GM23248 (cell line): ENCODE data around the gene SPRR1B. TPM values are rescaled to one million over a fixed set of nuclear protein-coding genes. Genes with fewer than 3 reads are reported as not detected.
"Not testable (repeated sequence)": the region's sequence is repeated elsewhere in the genome, so short reads cannot be mapped to it uniquely, and the experiment has no call there.

Source experiments
- DNase-seq: peaks from one replicate; pipeline ENCODE4 v3.0.0-alpha.2; 2015
- H2AFZ ChIP-seq: fragments of 200-600 bp; sonication (generic); 2 replicates; pipeline ENCODE4 v1.6.1; 2016; ENCODE audit warnings: antibody characterized with exemption
- H3F3A ChIP-seq: fragments of 200-600 bp; sonication (generic); 2 replicates; pipeline ENCODE4 v1.6.1; 2016; ENCODE audit warnings: mild to moderate bottlenecking, antibody characterized with exemption, mixed run types; ENCODE audit not compliant: insufficient read depth
- H3K27ac ChIP-seq: fragments of 200-600 bp; sonication (generic); 2 replicates; pipeline ENCODE4 v1.5.1; 2016; ENCODE audit warnings: mild to moderate bottlenecking
- H3K27me3 ChIP-seq: fragments of 200-600 bp; sonication (generic); replicated peaks from 2 replicates; pipeline ENCODE4 v1.6.1; 2016; ENCODE audit warnings: mild to moderate bottlenecking; ENCODE audit not compliant: insufficient read depth
- H3K36me3 ChIP-seq: fragments of 200-600 bp; sonication (generic); 2 replicates; pipeline ENCODE4 v1.6.1; 2016; ENCODE audit warnings: low read depth, mild to moderate bottlenecking
- H3K4me1 ChIP-seq: fragments of 200-600 bp; sonication (generic); 2 replicates; pipeline ENCODE4 v1.6.1; 2016; ENCODE audit warnings: mild to moderate bottlenecking; ENCODE audit not compliant: insufficient read depth
- H3K4me2 ChIP-seq: fragments of 200-600 bp; sonication (generic); one replicate; pipeline ENCODE4 v1.6.1; 2016; ENCODE audit warnings: mild to moderate bottlenecking; ENCODE audit not compliant: unreplicated experiment
- H3K4me3 ChIP-seq: fragments of 200-600 bp; sonication (generic); 2 replicates; pipeline ENCODE4 v1.5.1; 2016; ENCODE audit warnings: mild to moderate bottlenecking
- H3K79me2 ChIP-seq: fragments of 200-600 bp; sonication (generic); 2 replicates; pipeline ENCODE4 v1.6.1; 2016; ENCODE audit warnings: mild to moderate bottlenecking; ENCODE audit not compliant: insufficient read depth
- H3K9ac ChIP-seq: fragments of 200-600 bp; sonication (generic); 2 replicates; pipeline ENCODE4 v1.6.1; 2016; ENCODE audit warnings: mild to moderate bottlenecking
- H3K9me2 ChIP-seq: fragments of 200-600 bp; sonication (generic); 2 replicates; pipeline ENCODE4 v1.6.1; 2016; ENCODE audit warnings: mixed run types, mild to moderate bottlenecking, moderate library complexity; ENCODE audit not compliant: insufficient read depth
- H3K9me3 ChIP-seq: fragments of 200-600 bp; sonication (generic); one replicate; pipeline ENCODE4 v1.6.1; 2017; ENCODE audit warnings: low read depth
- H4K20me1 ChIP-seq: fragments of 200-600 bp; sonication (generic); 2 replicates; pipeline ENCODE4 v1.6.0; 2016; ENCODE audit not compliant: insufficient read depth
- EZH2 ChIP-seq: fragments of 200-600 bp; sonication (generic); IDR thresholded peaks from 2 replicates; pipeline ENCODE4 v1.6.1; 2018; ENCODE audit warnings: antibody characterized with exemption, mild to moderate bottlenecking; ENCODE audit not compliant: insufficient read depth, poor library complexity, severe bottlenecking
- EZH2phosphoT487 ChIP-seq: fragments of 200-600 bp; sonication (generic); IDR thresholded peaks from 2 replicates; pipeline ENCODE4 v1.6.1; 2018; ENCODE audit warnings: antibody characterized with exemption, moderate library complexity, mild to moderate bottlenecking, low read depth; ENCODE audit not compliant: insufficient read depth
- WGBS, 2 experiments: methylation state at CpG; one replicate each; pipeline ENCODE4 v1.1.6; 2015 to 2017; ENCODE audit warnings: low lambda C conversion rate in 2 of 2, low coverage in 1 of 2; ENCODE audit errors: missing lambda C conversion rate in 2 of 2; 5-methylcytosine and 5-hydroxymethylcytosine counted together
- in situ Hi-C: fragments of 300-500 bp; cut with MboI; formaldehyde crosslinking; loops from 2 replicates; pipeline ENCODE4 v1.15.0; 2020
- polyA plus RNA-seq: library from polyadenylated mRNA; unstranded; fragments of >200 nt; fragmentation: Nextera tagmentation; extraction: Ambion mirVana; gene quantifications from 2 replicates; pipeline ENCODE4 v1.2.1, GENCODE V29; 2016
- total RNA-seq: library from RNA; depleted of rRNA; stranded (reverse); fragments of >200 nt; shearing (Covaris generic); gene quantifications from 2 replicates; pipeline ENCODE4 v1.2.3, GENCODE V29; 2014

SPRR1B gene
- total and polyA plus RNA-seq, 2 experiments from 2014 or later = not detected

- H3K36me3 ChIP-seq = no peaks in the 10 kb centered on the region
- WGBS, 2 experiments = 37 to 46% methylated on average over 4 of the region's 4 CpGs
Measured at GRCh38 chr1:152998476-152998875, 32.5 kb upstream of the SPRR1B start.

GRCh38 chr1:152999818-153000217, 31.2 kb upstream of the SPRR1B start:
- H3K4me2 ChIP-seq = no peak overlapping the region
- no peak for DNase-seq

More at GRCh38 chr1:152998476-152998875, 32.5 kb upstream of the SPRR1B start:
- DNase-seq = no peak
- H3F3A ChIP-seq = no peaks in the 10 kb centered on the region
- no peak overlapping the region for H3K4me2 ChIP-seq
- no peaks in the 10 kb centered on the region for H4K20me1 ChIP-seq
- no peak overlapping the region for H3K9ac ChIP-seq
- H3K4me3 ChIP-seq = no peak overlapping the region
- H3K27ac ChIP-seq = no peak overlapping the region
- H3K9me3 ChIP-seq = no peaks in the 10 kb centered on the region
- H3K9me2 ChIP-seq = no peaks in the 10 kb centered on the region
- peaks cover 2% of the 10 kb centered on the region for H3K27me3 ChIP-seq
- in situ Hi-C loops = no loop called here
- TF ChIP-seq EZH2phosphoT487 = no peak
- TF ChIP-seq EZH2 = no peak
- H3K79me2 ChIP-seq = no peaks in the 10 kb centered on the region
- no peaks in the 10 kb centered on the region for H3K4me1 ChIP-seq
- no peak overlapping the region for H2AFZ ChIP-seq

GRCh38 chr1:153000294-153000693, 30.7 kb upstream of the SPRR1B start:
- 50 to 61% methylated on average over 1 of the region's 1 CpG for WGBS, 2 experiments
- no peaks in the 10 kb centered on the region for H3K9me3 ChIP-seq
- no peaks in the 10 kb centered on the region for H3K4me1 ChIP-seq
- peaks cover 2% of the 10 kb centered on the region for H3K27me3 ChIP-seq
- H3K27ac ChIP-seq = no peak overlapping the region
- no peak for DNase-seq
- no peak overlapping the region for H3K4me3 ChIP-seq
- no peak overlapping the region for H3K4me2 ChIP-seq
- no peaks in the 10 kb centered on the region for H3K36me3 ChIP-seq
- H2AFZ ChIP-seq = no peak overlapping the region
- no peaks in the 10 kb centered on the region for H3F3A ChIP-seq
- no peaks in the 10 kb centered on the region for H3K9me2 ChIP-seq
- no peak for TF ChIP-seq EZH2
- TF ChIP-seq EZH2phosphoT487 = no peak
- H3K9ac ChIP-seq = no peak overlapping the region
- H4K20me1 ChIP-seq = no peaks in the 10 kb centered on the region
- no peaks in the 10 kb centered on the region for H3K79me2 ChIP-seq
- in situ Hi-C loops = no loop called here

More at GRCh38 chr1:152999818-153000217, 31.2 kb upstream of the SPRR1B start:
- no peak overlapping the region for H3K4me3 ChIP-seq
- no peaks in the 10 kb centered on the region for H3K36me3 ChIP-seq
- no peak overlapping the region for H3K27ac ChIP-seq
- no peaks in the 10 kb centered on the region for H3K79me2 ChIP-seq
- H3K9ac ChIP-seq = no peak overlapping the region
- H3F3A ChIP-seq = no peaks in the 10 kb centered on the region
- H3K9me3 ChIP-seq = no peaks in the 10 kb centered on the region
- H3K4me1 ChIP-seq = no peaks in the 10 kb centered on the region
- TF ChIP-seq EZH2 = no peak
- TF ChIP-seq EZH2phosphoT487 = no peak
- H3K27me3 ChIP-seq = peaks cover 2% of the 10 kb centered on the region
- H3K9me2 ChIP-seq = no peaks in the 10 kb centered on the region
- 27 to 30% methylated on average over 6 of the region's 6 CpGs for WGBS, 2 experiments
- in situ Hi-C loops = no loop called here
- H4K20me1 ChIP-seq = no peaks in the 10 kb centered on the region
- H2AFZ ChIP-seq = no peak overlapping the region

GRCh38 chr1:153001382-153001781, 29.6 kb upstream of the SPRR1B start, which contains the start of gene SPRR3:
Gene SPRR3 (plus strand): TSS chr1:153001749. CDS start chr1:153003021, 1,272 bp downstream.
- Histone ChIP-seq H3K4me1 (no peaks in the 10 kb centered on the region), H3K9me3 (no peaks in the 10 kb centered on the region), H3K9me2 (no peaks in the 10 kb centered on the region), H3K4me2 (no peak within 1 kb of the TSS), H3F3A (no peaks in the 10 kb centered on the region), H3K27ac (no peak within 1 kb of the TSS), H3K36me3 (no peaks in the 10 kb centered on the region), H3K79me2 (no peaks in the 10 kb centered on the region), H3K27me3 (no peaks in the 10 kb centered on the region; the same call in 1 of the 2 replicates), H4K20me1 (no peaks in the 10 kb centered on the region), H3K4me3 (no peak within 1 kb of the TSS), H2AFZ (no peak within 1 kb of the TSS), H3K9ac (no peak within 1 kb of the TSS)
- 2 to 6% methylated on average over 2 of the region's 2 CpGs for WGBS, 2 experiments
- TF ChIP-seq EZH2phosphoT487 (no peak), EZH2 (no peak)
- DNase-seq = no peak
- in situ Hi-C loops = no loop called here

GRCh38 chr1:153011235-153011758, 19.7 kb upstream of the SPRR1B start:
- in situ Hi-C loops, H3K9ac ChIP-seq, H3K27me3 ChIP-seq, H4K20me1 ChIP-seq, H2AFZ ChIP-seq, H3K79me2 ChIP-seq, H3F3A ChIP-seq, H3K9me3 ChIP-seq, H3K9me2 ChIP-seq, H3K27ac ChIP-seq, H3K4me3 ChIP-seq, H3K36me3 ChIP-seq, DNase-seq, H3K4me1 ChIP-seq, H3K4me2 ChIP-seq: not testable (repeated sequence)
- 25 to 32% methylated on average over 8 of the region's 8 CpGs for WGBS, 2 experiments

GRCh38 chr1:153021829-153022228, 9.2 kb upstream of the SPRR1B start:
- DNase-seq, H3K36me3 ChIP-seq, H2AFZ ChIP-seq, H3K4me2 ChIP-seq, H3K4me1 ChIP-seq, H3K27ac ChIP-seq, H3K9ac ChIP-seq, in situ Hi-C loops, H3K27me3 ChIP-seq, H3F3A ChIP-seq, H3K9me2 ChIP-seq, H3K79me2 ChIP-seq, H3K9me3 ChIP-seq, H4K20me1 ChIP-seq, H3K4me3 ChIP-seq: not testable (repeated sequence)
- 9 to 13% methylated on average over 2 of the region's 2 CpGs for WGBS, 2 experiments

- H3F3A ChIP-seq, in situ Hi-C loops: not testable (repeated sequence)
- WGBS, 2 experiments = 34 to 36% methylated on average over 9 of the region's 9 CpGs
Measured at GRCh38 chr1:153022340-153022739, 8.7 kb upstream of the SPRR1B start.

More at GRCh38 chr1:153022340-153022739, 8.7 kb upstream of the SPRR1B start:
- not testable (repeated sequence) for H3K9ac ChIP-seq, H3K27me3 ChIP-seq, H3K4me3 ChIP-seq, H3K4me1 ChIP-seq, H3K9me2 ChIP-seq, H4K20me1 ChIP-seq, H3K36me3 ChIP-seq, H3K4me2 ChIP-seq, H3K79me2 ChIP-seq, H2AFZ ChIP-seq, H3K9me3 ChIP-seq, H3K27ac ChIP-seq, DNase-seq
